NCI-H187 treated with DMSO at 0.1 percent for 48 hours (cell line): ENCODE data around the gene PCLO.
"Not testable (repeated sequence)": the region's sequence is repeated elsewhere in the genome, so short reads cannot be mapped to it uniquely, and the experiment has no call there.

Experiments used
- DNase-seq: peaks from one replicate; lab custom pipeline; 2025; lab: John Stamatoyannopoulos, UW

PCLO gene

GRCh38 chr7:82736633-82737032 is 426.1 kb downstream of the PCLO start:
- DNase-seq = no peak

GRCh38 chr7:82732677-82733076 is 430.0 kb downstream of the PCLO start:
- DNase-seq = no peak

DNA sequence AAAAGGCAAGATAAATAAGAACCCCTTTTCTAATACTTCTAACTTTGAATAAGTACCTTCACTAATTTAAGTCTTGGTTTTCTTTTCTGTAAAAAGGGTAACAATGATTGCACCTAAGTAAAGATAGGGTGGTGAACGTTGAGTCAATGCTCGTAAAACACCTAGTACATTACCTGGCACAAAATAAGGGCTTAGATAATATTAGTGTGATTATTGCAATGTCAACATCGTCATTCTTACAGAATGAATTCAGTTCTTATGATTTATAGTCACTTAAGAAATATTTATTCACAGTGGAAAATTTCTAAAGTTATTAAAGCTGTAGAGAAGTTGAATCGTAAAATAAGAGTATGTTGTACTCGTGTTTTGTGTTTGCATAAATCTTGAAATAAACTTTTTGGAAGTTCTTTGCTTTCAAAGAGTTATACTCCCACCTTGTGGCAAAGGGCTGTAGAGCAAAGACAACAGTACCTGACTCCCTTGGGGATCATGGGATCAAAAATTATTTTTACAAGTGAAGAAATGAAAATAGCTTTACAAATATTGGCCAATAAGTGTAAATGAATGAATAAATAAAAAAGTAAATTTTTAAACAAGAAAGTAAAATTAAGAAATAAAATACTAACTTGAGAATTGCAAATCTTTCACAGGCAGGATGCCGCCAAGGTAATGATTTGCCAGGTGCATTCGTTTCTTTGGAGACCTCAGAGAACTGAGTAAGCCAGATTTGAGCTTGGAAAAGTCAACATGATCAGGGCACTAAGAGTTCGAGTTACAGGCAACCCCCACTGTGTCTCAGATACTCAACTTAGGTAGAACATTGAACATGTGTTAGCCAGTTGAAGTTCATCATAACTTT is 433.3 kb downstream of the PCLO start:
- no peak for DNase-seq

DNA sequence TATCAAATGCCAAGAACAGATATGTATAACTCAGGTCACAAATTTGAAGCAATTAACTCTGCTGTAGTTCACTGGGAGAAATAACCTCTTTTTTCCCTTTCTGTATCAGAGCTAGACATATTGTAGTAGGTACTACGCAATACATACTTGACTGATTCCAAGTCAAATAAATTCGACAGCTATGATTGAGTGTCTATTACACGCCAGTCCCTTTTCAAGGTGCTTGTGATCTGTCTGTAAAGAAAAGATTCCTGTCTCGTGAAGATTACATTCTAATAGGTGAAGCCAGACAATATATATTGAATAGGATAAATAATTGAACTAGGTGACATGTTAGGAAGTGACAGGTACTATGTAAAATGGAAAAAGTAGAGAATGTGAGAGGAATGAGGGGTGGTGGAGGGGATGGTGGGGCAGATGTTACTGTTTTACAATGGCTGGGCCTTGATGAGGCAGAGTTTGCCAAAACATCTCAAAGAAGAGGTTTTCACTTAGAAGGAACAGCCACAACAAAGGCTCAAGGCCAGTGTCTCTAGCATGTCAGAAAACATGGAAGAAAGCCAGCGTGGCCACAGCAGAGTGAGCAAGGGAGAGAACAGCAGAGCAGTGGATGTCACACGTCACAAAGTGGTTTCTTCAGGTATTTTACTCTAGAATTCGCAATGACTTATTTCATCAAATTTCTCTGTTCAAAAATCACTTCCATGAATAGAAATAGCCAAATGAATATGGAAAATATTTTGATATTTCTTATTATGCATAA is 436.5 kb downstream of the PCLO start:
- no peak for DNase-seq

DNA sequence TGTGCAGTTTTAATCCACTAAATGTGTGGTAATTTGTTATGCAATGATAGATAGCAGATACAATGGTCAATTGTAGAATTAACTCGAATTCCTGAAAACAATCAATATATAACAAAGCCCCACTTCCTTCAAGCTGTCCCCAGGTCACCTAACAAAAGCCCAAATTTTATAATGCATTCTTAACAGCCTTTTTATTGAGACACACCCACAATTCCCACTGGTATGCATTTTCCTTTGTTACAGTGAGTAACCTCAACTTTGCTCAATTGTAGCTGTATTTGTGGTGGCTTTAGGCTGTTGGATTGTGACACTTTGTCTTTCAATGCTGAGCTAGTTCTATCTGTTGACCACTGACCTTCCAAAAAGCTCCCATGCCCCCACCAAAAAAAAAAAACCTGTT is 439.3 kb downstream of the PCLO start:
- no peak for DNase-seq

DNA sequence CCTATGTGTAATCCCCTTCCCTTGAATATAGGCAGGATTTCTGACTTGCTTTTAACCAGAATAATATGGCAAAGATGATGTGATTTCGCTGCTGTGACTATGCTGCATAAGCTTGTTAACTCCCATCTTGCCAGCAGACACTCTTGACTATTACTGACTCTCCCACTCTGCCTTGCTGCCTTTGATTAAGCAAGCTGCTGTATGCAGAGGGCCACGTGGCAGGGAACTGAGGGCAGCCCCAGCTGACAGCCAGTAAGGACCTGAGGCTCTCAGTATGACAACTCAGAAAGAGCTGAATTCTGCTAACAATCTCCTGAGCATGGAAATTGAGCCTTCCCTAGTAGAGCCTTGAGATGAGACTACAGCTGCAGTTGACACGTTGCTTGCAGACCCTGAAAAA is 439.7 kb downstream of the PCLO start:
- no peak for DNase-seq

DNA sequence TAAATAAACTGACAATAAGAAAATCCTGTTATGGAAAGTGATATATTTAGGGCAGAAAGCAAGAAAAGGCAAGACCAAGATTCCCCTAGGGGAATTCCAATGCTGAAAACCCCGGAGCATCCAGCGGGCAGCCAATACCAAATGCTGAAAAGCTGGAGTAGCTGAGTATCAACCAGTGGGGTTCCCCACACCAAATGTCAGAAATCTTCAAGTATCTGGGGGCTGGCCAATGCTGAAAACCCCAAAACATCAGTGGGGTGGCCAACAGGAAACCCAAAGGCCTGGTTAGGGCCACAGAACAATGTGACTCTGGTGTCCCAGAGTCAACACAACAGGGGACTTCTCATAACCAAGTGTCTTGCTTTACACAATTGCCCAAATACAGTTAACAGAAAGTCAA is 447.3 kb downstream of the PCLO start:
- no peak for DNase-seq

DNA sequence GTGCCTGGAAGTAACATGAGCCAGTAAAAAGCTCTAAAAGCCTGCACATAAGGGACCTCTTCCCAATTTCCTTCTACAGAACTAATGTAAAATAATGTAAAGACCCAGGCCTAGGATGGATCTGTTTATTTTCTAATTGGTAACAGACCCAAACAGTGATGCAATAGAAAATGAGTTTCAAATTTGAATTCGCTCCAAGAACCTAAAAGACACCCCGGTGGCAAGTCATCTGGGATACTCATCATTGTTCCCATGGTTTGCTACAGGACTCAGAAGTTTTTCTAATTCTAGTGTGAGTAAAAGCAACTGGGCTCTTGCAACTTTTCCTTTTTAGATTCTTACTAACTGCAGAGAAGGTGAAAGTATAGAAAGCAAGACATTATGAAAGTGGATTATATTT is 447.8 kb downstream of the PCLO start:
- DNase-seq = no peak

DNA sequence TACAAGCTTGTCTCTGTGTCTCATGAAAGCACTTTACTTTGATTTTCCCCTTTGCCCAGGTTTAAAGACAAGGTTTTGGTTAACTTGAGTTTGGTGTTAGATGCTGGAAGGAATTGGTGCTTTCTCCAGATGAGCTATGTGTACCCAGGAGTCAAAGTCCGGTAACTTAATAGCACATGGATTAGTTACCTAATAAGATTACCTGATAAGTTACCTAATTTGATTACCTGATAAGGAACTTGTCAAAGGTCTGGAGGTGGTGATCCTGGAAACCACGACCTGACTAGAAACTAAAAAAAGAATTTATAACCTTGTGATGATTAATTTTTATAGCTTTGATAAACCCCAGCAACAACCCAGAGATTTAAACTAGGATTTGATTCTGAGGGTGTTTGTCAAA is 449.2 kb downstream of the PCLO start:
- no peak for DNase-seq

GRCh38 chr7:82706344-82706743 is 456.3 kb downstream of the PCLO start:
- DNase-seq = not testable (repeated sequence)

- DNase-seq = no peak
Observed at GRCh38 chr7:82705517-82706260, 457.0 kb downstream of the PCLO start.

GRCh38 chr7:82704121-82704520 is 458.6 kb downstream of the PCLO start:
- no peak for DNase-seq
